Psoas muscle (tissue), 8 donors: Measurements from ENCODE around the gene AHR. TPM values are rescaled to one million over a fixed set of nuclear protein-coding genes. Genes with fewer than 3 reads are reported as not detected.

Experiments
- ATAC-seq, 4 donors: fragments of 200-7000 bp; cut with Tn5 transposase; one replicate each; pipeline ENCODE4 v1.9.1; 2020; ENCODE audit warnings: moderate library complexity in 3 of 4, mild to moderate bottlenecking in 2 of 4
- DNase-seq, 2 donors: peaks; one replicate each; pipeline ENCODE4 v3.0.0-alpha.2; 2020
- H3K27ac ChIP-seq: fragments of 200-600 bp; one replicate; pipeline ENCODE4 v1.8.0; 2022
- H3K27me3 ChIP-seq, 3 donors: fragments of 200-600 bp in 1 of 3; one replicate each; pipeline versions ENCODE4 v1.6.1 to v1.8.0; 2013 to 2022; ENCODE audit warnings: low read length in 2 of 3, mild to moderate bottlenecking in 2 of 3, moderate library complexity in 1 of 3; ENCODE audit not compliant: insufficient read depth in 3 of 3
- H3K36me3 ChIP-seq, 2 donors: fragments of 200-600 bp in 1 of 2; one replicate each; pipeline versions ENCODE4 v1.6.1 to v1.8.0; 2013 to 2022; ENCODE audit warnings: low read depth in 1 of 2, mild to moderate bottlenecking in 1 of 2, moderate library complexity in 1 of 2; ENCODE audit not compliant: insufficient read depth in 1 of 2
- H3K4me1 ChIP-seq: fragments of 200-600 bp; one replicate; pipeline ENCODE4 v1.8.0; 2022
- H3K4me3 ChIP-seq: fragments of 200-600 bp; one replicate; pipeline ENCODE4 v1.8.0; 2022; ENCODE audit warnings: mild to moderate bottlenecking
- H3K9me3 ChIP-seq: fragments of 200-600 bp; one replicate; pipeline ENCODE4 v1.8.0; 2022
- CTCF ChIP-seq: fragments of 200-600 bp; IDR thresholded peaks from one replicate; pipeline ENCODE4 v1.8.0; 2022; ENCODE audit warnings: antibody characterized with exemption
- WGBS, 3 donors: extraction: QIAGEN DNeasy Blood & Tissue Kit; methylation state at CpG; one replicate each; pipeline versions ENCODE4 v1.1.6 to v1.1.7; 2013; 5-methylcytosine and 5-hydroxymethylcytosine counted together
- intact Hi-C, 2 donors: fragments of 100-400 bp; cut with DNase I; formaldehyde crosslinking; loops; one replicate each; pipeline versions ENCODE4 v1.11.0 to v1.14.2; 2022
- polyA plus RNA-seq, 3 donors: library from polyadenylated mRNA; stranded (reverse); fragments of 200-250 nt; gene quantifications; one replicate each; pipeline ENCODE4 v1.2.3, GENCODE V29; 2013
- total RNA-seq, 4 donors: library from RNA; stranded (reverse); fragmentation: NEBNext Ultra II Directional in 2 of 4; extraction: Animal tissue kit (Norgen Biotek cat#: 25700) in 2 of 4; gene quantifications; one replicate each; pipeline versions ENCODE4 v1.2.1 to v1.2.4, GENCODE V29; 2021 to 2023
- donor health status: healthy with polysubstance abuse.
- donor health status: DM: no; HTN: no; CAD: no; lungs with moderate emphysema.
- donor health status: Bipolar disorder and iron deficiency.
- donor health status: healthy.
- donor health status: DM: yes; HTN: yes; CAD: no.
- donor health status: DM: no; HTN: no; CAD: no.
- donor health status: DM: no; HTN: no; CAD: no.
- donor health status: DM: yes; HTN: yes; CAD: no.

The AHR gene
- total and polyA plus RNA-seq, 7 donors, result 1.4 to 9.2 (median 3.8) TPM

- no peaks in the 10 kb centered on the region for H3K4me1 ChIP-seq
- 89 to 95% (median 91%) methylated on average over 4 of the region's 4 CpGs for WGBS, 3 donors
- H3K4me3 ChIP-seq, result no peak overlapping the region
- ATAC-seq (no peak), DNase-seq (no peak)
- H3K36me3 ChIP-seq, result peaks cover 0 to 3% of the 10 kb centered on the region in 2 donors
- no peak overlapping the region for H3K27ac ChIP-seq
- H3K9me3 ChIP-seq, result no peaks in the 10 kb centered on the region
- intact Hi-C loops, result no loop called here
- no peaks in the 10 kb centered on the region for H3K27me3 ChIP-seq
- no peak for TF ChIP-seq CTCF
These were observed 21.0 kb downstream of the AHR start for GRCh38 chr7:17319164-17320101.

GRCh38 chr7:17320102-17320497, 21.6 kb downstream of the AHR start:
- Histone ChIP-seq H3K9me3 (no peaks in the 10 kb centered on the region), H3K27me3 (no peaks in the 10 kb centered on the region), H3K4me3 (no peak overlapping the region), H3K4me1 (no peaks in the 10 kb centered on the region), H3K27ac (no peak overlapping the region), H3K36me3 (peaks cover 0 to 3% of the 10 kb centered on the region in 2 donors)
- intact Hi-C loops, result no loop called here
- ATAC-seq (no peak), DNase-seq (no peak)
- no peak for TF ChIP-seq CTCF

- intact Hi-C loops, result no loop called here
- no peaks in the 10 kb centered on the region for H3K4me1 ChIP-seq
- DNase-seq, result no peak
- peaks cover 0 to 3% of the 10 kb centered on the region in 2 donors for H3K36me3 ChIP-seq
- H3K27me3 ChIP-seq, result no peaks in the 10 kb centered on the region
- no peaks in the 10 kb centered on the region for H3K9me3 ChIP-seq
- H3K4me3 ChIP-seq, result no peak overlapping the region
- no peak for TF ChIP-seq CTCF
- WGBS, 3 donors, result 62 to 69% (median 68%) methylated on average over 2 of the region's 2 CpGs
- no peak overlapping the region for H3K27ac ChIP-seq
- no peak for ATAC-seq
These were observed 22.2 kb downstream of the AHR start for GRCh38 chr7:17320657-17321056.

- no peaks in the 10 kb centered on the region for H3K9me3 ChIP-seq
- DNase-seq (no peak), ATAC-seq (no peak)
- no peak overlapping the region for H3K4me3 ChIP-seq
- intact Hi-C loops, result no loop called here
- no peak for TF ChIP-seq CTCF
- no peaks in the 10 kb centered on the region for H3K27me3 ChIP-seq
- 76 to 82% (median 78%) methylated on average over 2 of the region's 2 CpGs for WGBS, 3 donors
- H3K27ac ChIP-seq, result no peak overlapping the region
- no peaks in the 10 kb centered on the region for H3K4me1 ChIP-seq
- H3K36me3 ChIP-seq, result peaks cover 0 to 10% of the 10 kb centered on the region in 2 donors
These were observed 26.9 kb downstream of the AHR start for GRCh38 chr7:17325364-17325763.
